Measurements from ENCODE around the gene FAM98C. TPM values are rescaled to one million over a fixed set of nuclear protein-coding genes. Genes with fewer than 3 reads are reported as not detected.

FAM98C gene
- total RNA-seq (ENCODE audit: low replicate concordance) = 25.2 and 27.3 TPM in 2 replicates
- long read RNA-seq = 0 reads

DNA sequence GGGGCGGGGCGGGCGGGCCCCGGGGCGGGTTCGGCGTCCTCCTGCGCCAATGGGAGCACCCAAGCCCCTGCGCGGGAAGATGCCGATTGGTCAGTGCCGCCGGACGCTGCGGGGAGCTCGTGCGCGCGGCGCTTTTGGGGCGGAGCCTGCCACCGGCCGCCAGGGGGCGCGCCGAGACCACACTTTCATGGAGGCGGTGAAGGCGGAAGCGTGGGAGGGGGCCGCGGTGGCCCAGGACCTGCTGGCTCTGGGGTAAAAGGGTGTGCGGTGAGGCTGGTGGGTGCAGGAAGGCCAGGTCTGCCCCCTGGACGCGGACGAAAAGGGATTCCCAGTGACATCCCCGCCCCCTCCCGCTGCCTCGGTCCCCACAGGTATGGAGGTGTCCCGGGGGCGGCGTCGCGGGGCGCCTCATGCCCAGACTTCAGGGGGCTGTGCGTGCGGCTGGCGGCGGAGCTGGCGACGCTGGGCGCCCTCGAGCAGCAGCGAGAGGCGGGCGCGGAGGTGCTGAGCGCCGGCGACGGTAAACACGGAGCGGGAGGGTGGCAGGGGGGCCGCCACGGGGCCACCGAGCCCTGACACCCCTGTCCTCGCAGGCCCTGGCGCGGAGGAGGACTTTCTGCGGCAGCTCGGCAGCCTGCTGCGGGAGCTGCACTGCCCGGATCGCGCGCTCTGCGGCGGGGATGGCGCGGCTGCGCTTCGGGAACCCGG, at the start of gene FAM98C:
FAM98C (plus strand) TSS at position 127 of the 708 bp plus-strand sequence; CDS start at position 188, 61 bp downstream.
- DNase-seq (ENCODE audit: extremely low spot score, unreplicated experiment) = peak; percentile 99
- H3K9me3 Mint-ChIP-seq = no peaks in the 10 kb centered on the region
- H3K4me3 Mint-ChIP-seq = peak within 1 kb of the TSS; percentile 92
- H3K36me3 Mint-ChIP-seq = no peaks in the 10 kb centered on the region
- TF ChIP-seq, protein P1, sequence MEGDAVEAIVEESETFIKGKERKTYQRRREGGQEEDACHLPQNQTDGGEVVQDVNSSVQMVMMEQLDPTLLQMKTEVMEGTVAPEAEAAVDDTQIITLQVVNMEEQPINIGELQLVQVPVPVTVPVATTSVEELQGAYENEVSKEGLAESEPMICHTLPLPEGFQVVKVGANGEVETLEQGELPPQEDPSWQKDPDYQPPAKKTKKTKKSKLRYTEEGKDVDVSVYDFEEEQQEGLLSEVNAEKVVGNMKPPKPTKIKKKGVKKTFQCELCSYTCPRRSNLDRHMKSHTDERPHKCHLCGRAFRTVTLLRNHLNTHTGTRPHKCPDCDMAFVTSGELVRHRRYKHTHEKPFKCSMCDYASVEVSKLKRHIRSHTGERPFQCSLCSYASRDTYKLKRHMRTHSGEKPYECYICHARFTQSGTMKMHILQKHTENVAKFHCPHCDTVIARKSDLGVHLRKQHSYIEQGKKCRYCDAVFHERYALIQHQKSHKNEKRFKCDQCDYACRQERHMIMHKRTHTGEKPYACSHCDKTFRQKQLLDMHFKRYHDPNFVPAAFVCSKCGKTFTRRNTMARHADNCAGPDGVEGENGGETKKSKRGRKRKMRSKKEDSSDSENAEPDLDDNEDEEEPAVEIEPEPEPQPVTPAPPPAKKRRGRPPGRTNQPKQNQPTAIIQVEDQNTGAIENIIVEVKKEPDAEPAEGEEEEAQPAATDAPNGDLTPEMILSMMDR (conservative IDR thresholded peaks at IDR 0.05) = peak; percentile 100
- H3K27ac Mint-ChIP-seq = peak within 1 kb of the TSS; percentile 69
- H3K27me3 Mint-ChIP-seq = peaks cover 12% of the 10 kb centered on the region
- H3K4me1 Mint-ChIP-seq (ENCODE audit: unreplicated experiment) = no peaks in the 10 kb centered on the region

DNA sequence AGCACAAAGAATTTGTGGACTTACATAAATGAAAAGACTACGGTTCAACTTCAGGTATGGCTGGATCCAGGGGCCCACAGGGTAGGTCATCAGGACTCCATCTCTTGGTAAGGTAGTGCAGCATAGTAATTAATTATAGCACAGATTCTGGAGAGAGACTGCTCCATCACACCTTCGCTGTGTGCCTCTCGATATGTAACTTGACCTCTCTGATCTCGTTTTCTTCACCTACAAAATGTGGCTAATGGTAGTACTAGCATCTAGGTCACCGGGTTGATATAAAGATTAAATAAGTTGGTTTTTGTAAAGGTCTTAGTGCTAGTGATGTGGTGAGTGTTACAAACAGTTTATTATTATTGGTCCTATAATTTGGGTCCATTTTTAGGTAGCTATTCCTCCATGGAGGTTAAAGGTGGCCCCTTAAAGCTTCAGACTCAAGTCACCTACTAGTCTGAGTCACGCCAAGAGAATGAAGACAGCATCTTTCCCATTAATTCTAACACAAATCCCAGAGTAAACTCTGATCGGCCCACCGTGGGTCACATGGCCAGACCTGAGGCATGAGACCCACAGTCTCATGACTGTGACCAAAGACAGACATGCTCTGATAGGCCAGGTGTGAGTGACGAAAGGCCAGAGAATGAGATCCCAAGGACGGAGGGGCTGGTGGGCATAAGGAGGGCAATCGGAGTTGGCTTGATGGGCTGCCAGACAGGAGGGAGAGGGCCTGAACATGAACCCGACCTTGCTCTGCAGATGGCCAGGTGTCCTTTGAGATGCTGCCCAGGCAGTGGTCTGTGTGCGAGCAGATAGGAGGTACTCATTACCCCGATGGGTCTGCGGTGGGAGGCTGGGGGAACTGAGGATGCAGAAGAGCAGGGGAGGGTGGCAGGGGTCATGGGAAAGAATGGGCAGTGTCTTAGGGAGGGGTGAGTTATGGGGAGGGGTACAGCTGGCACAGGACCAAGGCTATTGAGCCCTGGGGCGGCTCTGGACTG, 46.9 kb upstream of the FAM98C start:
- DNase-seq (ENCODE audit: extremely low spot score, unreplicated experiment) = no peak
- no peaks in the 10 kb centered on the region for H3K9me3 Mint-ChIP-seq
- no peak overlapping the region for H3K27ac Mint-ChIP-seq
- no peaks in the 10 kb centered on the region for H3K4me1 Mint-ChIP-seq (ENCODE audit: unreplicated experiment)
- TF ChIP-seq, protein P1 (conservative IDR thresholded peaks at IDR 0.05) = no peak
- H3K36me3 Mint-ChIP-seq = no peaks in the 10 kb centered on the region
- peaks cover 50% of the 10 kb centered on the region for H3K27me3 Mint-ChIP-seq
- no peak overlapping the region for H3K4me3 Mint-ChIP-seq

DNA sequence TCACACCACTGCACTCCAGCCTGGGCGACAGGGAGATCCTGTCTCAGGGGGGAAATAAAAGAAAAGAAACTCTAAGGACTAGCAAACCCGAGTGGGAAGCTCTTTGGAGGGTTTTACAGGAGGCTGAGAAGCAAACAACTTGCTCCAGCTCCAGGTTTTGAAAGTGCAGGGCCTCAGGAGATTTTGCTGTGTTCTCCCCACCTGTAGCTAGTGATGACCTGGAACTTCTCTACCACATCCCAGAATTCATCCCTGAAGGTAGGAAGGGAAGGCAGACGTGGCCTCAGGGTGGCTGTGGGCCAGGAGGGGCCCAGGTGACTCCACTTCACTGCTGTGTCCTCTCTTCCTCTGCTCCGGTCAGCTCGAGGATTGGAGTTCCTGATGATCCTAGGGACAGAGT, 44.8 kb upstream of the FAM98C start:
- no peaks in the 10 kb centered on the region for H3K36me3 Mint-ChIP-seq
- no peak for DNase-seq (ENCODE audit: extremely low spot score, unreplicated experiment)
- no peaks in the 10 kb centered on the region for H3K9me3 Mint-ChIP-seq
- no peaks in the 10 kb centered on the region for H3K4me1 Mint-ChIP-seq (ENCODE audit: unreplicated experiment)
- H3K27ac Mint-ChIP-seq = no peak overlapping the region
- H3K4me3 Mint-ChIP-seq = no peak overlapping the region
- peaks cover 57% of the 10 kb centered on the region for H3K27me3 Mint-ChIP-seq
- TF ChIP-seq, protein P1 (conservative IDR thresholded peaks at IDR 0.05) = no peak

DNA sequence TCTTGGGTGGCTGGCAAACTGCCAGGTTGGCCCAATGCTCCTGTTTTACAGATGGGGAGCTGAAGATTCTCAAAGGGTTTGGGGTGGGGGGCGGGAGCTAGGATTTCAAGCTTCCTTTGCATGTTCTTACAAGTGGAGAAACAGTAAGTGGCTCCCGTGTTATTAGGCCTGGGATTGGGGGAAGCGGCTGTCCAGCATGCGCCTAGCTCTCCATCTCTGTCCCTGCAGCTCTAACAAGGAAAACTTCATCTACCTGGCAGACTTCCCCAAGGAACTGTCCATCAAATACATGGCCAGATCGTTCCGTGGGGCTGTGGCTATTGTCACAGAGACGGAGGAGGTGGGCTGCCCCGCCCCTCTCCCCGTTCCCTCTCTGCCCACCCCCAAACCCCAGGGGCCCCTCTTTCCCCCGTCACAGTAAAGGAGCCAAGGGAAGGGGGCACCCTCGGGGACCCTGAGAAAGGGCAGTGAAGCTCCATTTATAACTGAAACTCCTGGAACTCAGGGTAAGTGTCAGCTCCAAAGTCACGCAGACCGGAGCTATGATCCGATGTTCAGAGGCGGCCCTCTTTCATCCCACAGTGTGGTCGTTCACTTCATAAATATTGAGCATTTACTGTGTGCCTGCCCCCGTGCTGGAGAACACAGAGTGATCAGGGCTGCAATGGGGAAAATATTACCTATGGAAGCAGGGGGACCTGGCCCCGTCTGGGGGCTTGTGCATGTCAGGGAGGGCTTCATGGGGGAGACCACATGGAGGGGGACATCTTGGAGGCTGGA, 43.5 kb upstream of the FAM98C start:
- no peaks in the 10 kb centered on the region for H3K36me3 Mint-ChIP-seq
- no peak for DNase-seq (ENCODE audit: extremely low spot score, unreplicated experiment)
- no peaks in the 10 kb centered on the region for H3K9me3 Mint-ChIP-seq
- H3K27ac Mint-ChIP-seq = peak overlapping the region; percentile 33
- peaks cover 57% of the 10 kb centered on the region for H3K27me3 Mint-ChIP-seq
- TF ChIP-seq, protein P1 (conservative IDR thresholded peaks at IDR 0.05) = no peak
- H3K4me3 Mint-ChIP-seq = peak overlapping the region; percentile 81
- H3K4me1 Mint-ChIP-seq (ENCODE audit: unreplicated experiment) = no peaks in the 10 kb centered on the region

DNA sequence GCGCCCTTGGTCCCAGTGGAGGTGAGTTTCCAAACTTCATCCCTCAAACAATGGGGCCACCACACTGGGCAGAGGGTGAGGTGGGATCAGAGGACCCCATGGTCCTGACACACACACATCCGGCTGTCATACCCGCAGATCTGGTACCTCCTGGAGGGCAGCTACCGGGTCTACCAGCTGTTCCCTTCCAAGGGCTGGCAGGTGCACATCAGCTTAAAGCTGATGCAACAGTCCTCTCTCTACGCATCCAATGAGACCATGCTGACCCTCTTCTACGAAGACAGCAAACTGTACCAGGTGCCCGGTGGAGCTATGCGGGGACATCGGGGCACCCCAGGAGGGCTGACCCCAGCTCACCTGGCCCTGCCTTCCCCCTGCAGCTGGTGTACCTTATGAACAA, 42.5 kb upstream of the FAM98C start:
- Mint-ChIP-seq H3K4me3 (peak overlapping the region; percentile 90), H3K9me3 (no peaks in the 10 kb centered on the region), H3K4me1 (ENCODE audit: unreplicated experiment) (no peaks in the 10 kb centered on the region), H3K27ac (no peak overlapping the region), H3K36me3 (no peaks in the 10 kb centered on the region), H3K27me3 (peaks cover 57% of the 10 kb centered on the region)
- TF ChIP-seq, protein P1 (conservative IDR thresholded peaks at IDR 0.05) = no peak
- no peak for DNase-seq (ENCODE audit: extremely low spot score, unreplicated experiment)
